Measurements from ENCODE around the gene PLPPR5.

Gene PLPPR5

GRCh38 chr1:98842241-98842640 lies 162.4 kb downstream of the PLPPR5 start:
- DNase-seq (ENCODE audit: low read depth), result no peak

Measured in stimulated activated CD8-positive, alpha-beta memory T cell treated with anti-CD3 and anti-CD28 coated beads, Interleukin-15, amount 100 ng/mL, for 1 hour (primary cell).